ENCODE data around the gene PCSK9.
A peak's percentile ranks its signal among the peaks of the same experiment; 100 is the strongest.

PCSK9 gene

GRCh38 chr1:55039342-55040082 lies at the start of gene PCSK9:
Gene PCSK9, plus strand, starts transcription at chr1:55039548. Its CDS starts 290 bp downstream, at chr1:55039838.
- DNase-seq = no peak

DNA sequence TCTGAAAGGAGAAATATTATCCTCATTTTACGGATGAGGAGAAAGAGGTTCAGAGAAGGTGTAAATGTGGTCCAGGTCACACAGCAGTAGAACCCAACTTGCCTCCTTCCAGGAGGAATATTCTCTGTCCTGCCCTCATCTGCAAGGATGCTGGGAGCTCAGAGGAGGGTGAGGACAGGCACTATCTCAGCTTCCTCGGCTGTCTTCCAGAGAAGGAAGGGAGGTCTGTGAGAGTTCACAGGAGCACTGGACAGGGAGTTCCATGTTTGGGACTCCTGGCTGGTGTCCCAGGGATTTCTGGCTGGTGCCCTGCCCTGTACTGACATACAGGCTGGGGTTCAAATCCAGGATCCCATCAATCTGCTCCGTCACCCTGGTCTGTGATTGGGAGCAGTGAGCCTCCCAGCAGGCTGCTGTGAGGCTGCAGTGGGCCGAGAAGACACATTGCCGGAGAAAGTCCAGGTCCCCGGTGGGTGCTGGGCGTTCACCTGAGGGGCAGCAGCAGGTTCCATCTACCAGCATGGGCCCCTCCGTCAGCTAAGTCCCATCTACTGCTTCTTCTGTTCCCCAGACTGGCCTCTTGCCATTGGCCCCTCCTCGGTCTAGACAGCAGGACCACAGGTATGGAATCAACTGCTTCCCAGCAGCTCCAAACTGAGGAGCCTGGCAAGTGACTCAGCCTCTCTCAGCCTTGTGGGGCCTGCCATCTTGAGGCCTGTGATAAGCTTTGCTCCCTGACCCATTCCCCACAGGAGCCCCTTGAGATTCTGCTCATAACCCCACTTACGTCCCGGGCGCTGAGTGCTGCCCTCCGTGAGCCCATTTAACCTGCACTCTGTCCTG lies 49.2 kb upstream of the PCSK9 start:
- no peak for DNase-seq

- DNase-seq = no peak
These were observed 48.4 kb upstream of the PCSK9 start for GRCh38 chr1:54990916-54991315.

DNA sequence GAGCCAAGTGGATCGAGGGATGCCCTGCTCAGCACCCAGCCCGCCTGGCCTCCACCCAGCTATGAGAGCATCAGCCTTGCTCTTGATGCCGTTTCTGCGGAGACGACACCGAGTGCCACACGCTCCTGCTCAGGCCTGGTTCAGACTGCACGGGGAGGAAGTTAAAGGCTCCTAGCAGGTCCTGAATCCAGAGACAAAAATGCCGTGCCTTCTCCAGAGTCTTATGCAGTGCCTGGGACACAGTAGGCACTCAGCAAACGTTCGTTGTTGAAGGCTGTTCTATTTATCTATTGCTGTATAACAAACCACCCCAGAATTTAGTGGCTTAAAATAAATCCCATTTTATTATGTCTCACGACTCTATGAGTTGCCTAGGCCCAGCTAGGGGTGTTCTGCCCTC lies 47.4 kb upstream of the PCSK9 start:
- no peak for DNase-seq

- no peak for DNase-seq
These were observed 46.2 kb upstream of the PCSK9 start for GRCh38 chr1:54993140-54993539.

DNA sequence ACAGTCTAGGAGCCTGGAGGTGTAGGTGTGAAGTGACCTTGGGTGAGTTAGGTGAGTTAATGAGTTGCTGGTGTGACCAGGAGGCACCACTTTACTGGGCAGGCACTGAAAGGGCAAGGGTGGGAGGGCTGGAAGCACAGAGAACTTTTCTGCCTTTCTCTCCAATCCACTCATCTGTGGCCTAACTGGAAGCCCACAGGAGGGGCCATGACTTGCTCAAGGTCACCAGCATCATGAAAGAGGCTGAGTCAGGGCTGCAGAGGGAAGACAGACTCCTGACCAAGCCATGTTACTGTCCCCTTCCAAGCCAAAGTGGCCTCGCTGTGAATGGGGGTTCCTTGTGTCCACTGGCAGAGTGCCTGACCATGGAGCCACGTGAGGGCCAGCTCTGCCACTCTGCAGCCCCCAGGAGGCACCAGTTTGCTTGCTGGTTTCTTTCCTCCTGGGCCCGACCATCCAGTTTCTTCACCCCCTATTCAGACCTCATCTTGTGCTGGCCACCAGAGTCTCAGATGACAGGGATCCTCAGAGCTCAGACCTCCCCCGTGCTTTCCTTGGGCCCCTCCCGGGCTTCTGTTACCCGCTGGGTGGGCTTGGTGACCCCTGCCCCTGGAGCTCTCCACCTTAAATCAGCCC lies 44.9 kb upstream of the PCSK9 start:
- no peak for DNase-seq

DNA sequence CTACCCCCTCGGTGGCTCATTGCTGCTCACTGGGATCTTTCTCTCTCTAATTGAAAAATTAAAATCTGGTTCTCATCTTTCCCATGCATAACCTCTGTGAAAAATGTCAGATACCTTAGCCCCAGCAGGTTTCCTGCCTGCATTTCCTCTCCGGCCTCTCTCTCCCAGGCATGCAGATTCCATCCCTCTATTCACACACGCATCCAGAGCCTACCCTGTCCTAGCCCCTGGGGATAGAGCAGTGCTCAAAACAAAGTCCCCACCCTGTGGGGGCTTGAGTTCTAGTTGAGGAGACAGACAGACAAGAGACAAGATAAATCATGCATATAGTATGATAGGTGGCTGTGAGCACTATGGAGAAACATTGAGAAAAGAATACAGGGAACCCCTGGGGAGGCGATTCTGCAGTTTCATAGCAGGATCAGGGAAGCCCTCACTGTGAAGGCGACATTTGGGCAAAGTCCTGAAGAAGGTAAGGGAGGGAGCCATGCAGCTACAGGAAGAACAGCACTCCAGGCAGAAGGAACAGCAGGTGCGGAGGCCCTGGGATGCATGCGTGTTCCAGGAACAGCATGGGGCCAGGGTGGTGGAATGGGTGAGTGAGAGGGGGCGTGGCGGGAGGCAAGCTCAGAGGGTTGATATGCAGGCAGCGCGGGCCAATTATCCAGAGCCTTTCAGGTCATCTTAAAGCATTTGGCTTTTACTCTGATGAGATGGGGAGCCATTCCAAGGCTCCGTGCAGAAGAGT lies 44.2 kb upstream of the PCSK9 start:
- DNase-seq = no peak

- DNase-seq = no peak
These were observed 43.5 kb upstream of the PCSK9 start for GRCh38 chr1:54995835-54996234.

- peak; percentile 55 for DNase-seq
These were observed 42.9 kb upstream of the PCSK9 start for GRCh38 chr1:54996359-54996868.

DNA sequence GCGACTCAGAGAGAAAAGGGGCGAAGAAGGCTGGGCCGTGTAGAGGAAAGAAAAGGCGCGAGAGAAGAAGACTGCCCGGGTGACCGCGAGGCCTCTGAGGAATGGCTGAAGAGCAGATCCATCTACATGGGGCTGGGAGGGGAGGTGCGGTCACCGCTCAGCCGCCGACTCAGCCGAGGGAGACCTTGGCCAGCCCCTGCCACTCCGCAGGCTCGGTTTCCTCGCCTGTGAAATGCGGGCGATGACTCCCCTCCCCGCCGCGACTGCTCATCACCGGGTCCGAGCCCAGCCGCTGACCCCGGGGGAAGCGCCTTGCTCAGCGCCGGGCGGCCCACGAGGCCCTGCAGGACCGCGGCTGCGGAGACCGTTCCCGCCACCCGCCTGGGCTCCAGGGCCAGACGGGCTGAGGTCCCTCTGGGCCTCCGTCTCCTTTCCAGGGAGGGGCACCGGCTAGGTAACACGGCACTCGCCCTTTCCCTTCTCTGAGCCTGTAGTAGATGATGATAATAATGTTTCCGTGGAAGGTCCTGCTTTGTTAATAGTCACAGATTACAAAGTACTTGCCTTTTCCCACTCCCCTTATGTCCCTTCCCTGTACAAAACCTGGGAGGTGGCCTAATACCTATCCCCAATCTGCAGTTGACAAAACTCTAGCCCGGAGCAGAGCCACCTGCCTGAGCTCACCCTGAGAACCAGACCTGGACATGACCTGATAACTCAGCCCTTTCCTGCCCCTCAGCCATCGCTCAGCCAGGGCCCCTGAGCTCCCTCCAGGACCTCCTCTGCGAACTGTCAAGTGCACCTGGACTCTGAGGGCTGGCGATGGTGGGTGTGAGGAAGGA lies 42.3 kb upstream of the PCSK9 start:
- DNase-seq = no peak

- no peak for DNase-seq
These were observed 41.7 kb upstream of the PCSK9 start for GRCh38 chr1:54997711-54997986.

DNA sequence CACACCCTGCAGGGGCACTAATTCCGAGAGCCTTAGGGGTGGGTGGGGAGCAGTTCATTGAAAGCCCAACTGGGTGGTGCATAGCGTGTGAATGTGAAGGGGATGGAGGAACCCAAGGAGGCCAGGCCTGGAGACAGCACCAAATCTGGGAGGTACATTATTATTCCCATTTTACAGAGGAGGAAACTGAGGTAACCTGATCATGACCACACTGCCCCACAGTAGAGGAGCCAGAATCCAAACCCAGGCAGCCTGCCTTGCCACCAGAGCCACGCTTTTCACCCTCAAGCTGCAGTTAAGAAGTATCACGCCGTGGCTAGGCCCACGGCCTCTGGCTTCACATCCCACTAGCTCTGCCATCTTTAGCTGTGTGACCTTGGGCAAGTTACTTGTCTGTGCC lies 41.2 kb upstream of the PCSK9 start:
- no peak for DNase-seq

DNA sequence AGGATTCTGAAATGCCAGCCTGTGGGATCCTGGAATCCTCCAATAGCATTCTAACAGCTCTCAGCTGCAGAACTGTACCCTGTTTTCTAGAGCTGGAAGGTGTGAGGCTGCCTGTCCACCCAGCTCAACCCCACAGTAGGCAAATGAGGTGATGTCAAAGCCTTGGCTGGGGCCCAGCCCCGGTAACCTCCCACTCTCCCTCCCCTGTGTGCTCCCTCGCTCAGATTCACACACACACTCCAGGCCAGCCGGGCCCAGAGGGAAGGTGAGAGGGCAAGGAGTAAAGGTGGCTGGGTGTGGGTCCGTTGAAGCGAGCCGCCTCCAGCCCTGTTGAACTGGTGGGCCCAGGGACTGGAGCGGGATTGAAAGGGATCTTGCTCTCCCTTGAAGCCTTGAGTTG lies 40.7 kb upstream of the PCSK9 start, which contains the start of gene BSND:
Gene BSND, plus strand, starts transcription at position 257 of the 400 bp plus-strand sequence. CDS start 254 bp downstream, outside the sequence.
- peak; percentile 33 for DNase-seq

- no peak for DNase-seq
These were observed 39.0 kb upstream of the PCSK9 start for GRCh38 chr1:55000110-55001085.

- DNase-seq = no peak
These were observed 38.0 kb upstream of the PCSK9 start for GRCh38 chr1:55001311-55001710.

- DNase-seq = no peak
These were observed 36.7 kb upstream of the PCSK9 start for GRCh38 chr1:55002686-55003085.

- DNase-seq = no peak
These were observed 33.8 kb upstream of the PCSK9 start for GRCh38 chr1:55005351-55006140.

GRCh38 chr1:55006931-55007330 lies 32.4 kb upstream of the PCSK9 start:
- no peak for DNase-seq

- DNase-seq = no peak
These were observed 31.7 kb upstream of the PCSK9 start for GRCh38 chr1:55007625-55008024.
